IMR-90 (cell line): ENCODE data around the gene CFP. TPM values are rescaled to one million over a fixed set of nuclear protein-coding genes. Genes with fewer than 3 reads are reported as not detected.
A peak's percentile ranks its signal among the peaks of the same experiment; 100 is the strongest.

Experiments
- ATAC-seq: fragments of 200-7000 bp; cut with Tn5 transposase; 2 replicates; pipeline ENCODE4 v1.9.1; 2020; ENCODE audit warnings: low read depth, mild to moderate bottlenecking, moderate library complexity
- Bru-seq: library from RNA; stranded (reverse); fragments of 400-500 nt; gene quantifications from one replicate; lab custom pipeline; 2021; lab: Mats Ljungman, UMichigan
- BruChase-seq, 2 experiments: library from RNA; stranded (reverse); fragments of 400-500 nt; gene quantifications; one replicate each; lab custom pipeline; 2021; lab: Mats Ljungman, UMichigan
- BruUV-seq: library from RNA; stranded (reverse); fragments of 400-500 nt; replicated peaks from 2 replicates; lab custom pipeline; 2021; lab: Mats Ljungman, UMichigan
- CTCF ChIA-PET: fragments of 300-600 bp; formaldehyde crosslinking; extraction: SDS; loops from one replicate; lab custom pipeline; 2021; ENCODE audit warnings: antibody characterized with exemption; lab: Yijun Ruan, JAX
- POLR2A ChIA-PET: fragments of 300-600 bp; sonication (Branson Sonifier 250); formaldehyde crosslinking; loops from one replicate; lab custom pipeline; 2022; ENCODE audit warnings: antibody characterized with exemption; ENCODE audit not compliant: unreplicated experiment; lab: Charles Lee
- DNase-seq: peaks from one replicate; pipeline ENCODE4 v3.0.0; 2013
- H2AFZ ChIP-seq: replicated peaks from 2 replicates; pipeline ENCODE3; 2013; ENCODE audit warnings: low read length, mild to moderate bottlenecking; ENCODE audit not compliant: poor library complexity
- H2AK5ac ChIP-seq: 2 replicates; pipeline ENCODE4 v1.6.1; 2013; ENCODE audit warnings: low read depth, low read length, inconsistent platforms
- H2AK9ac ChIP-seq: replicated peaks from 2 replicates; pipeline ENCODE3; 2013; ENCODE audit warnings: mild to moderate bottlenecking, low read depth, low read length, moderate library complexity; ENCODE audit not compliant: poor library complexity
- H2BK120ac ChIP-seq: 2 replicates; pipeline ENCODE4 v1.6.1; 2013; ENCODE audit warnings: low read depth, low read length, inconsistent platforms
- H2BK15ac ChIP-seq: 3 replicates; pipeline ENCODE4 v1.6.1; 2013; ENCODE audit warnings: low read depth, low read length, inconsistent platforms
- H2BK20ac ChIP-seq: 2 replicates; pipeline ENCODE4 v1.6.1; 2013; ENCODE audit warnings: low read depth, mild to moderate bottlenecking, inconsistent platforms, low read length, moderate library complexity
- H2BK5ac ChIP-seq: 2 replicates; pipeline ENCODE4 v1.6.1; 2013; ENCODE audit warnings: mild to moderate bottlenecking, low read depth, low read length, inconsistent platforms; ENCODE audit not compliant: poor library complexity, severe bottlenecking
- H3K14ac ChIP-seq: replicated peaks from 2 replicates; pipeline ENCODE4 v1.6.1; 2013; ENCODE audit warnings: low read depth, low read length, inconsistent platforms
- H3K18ac ChIP-seq: 2 replicates; pipeline ENCODE4 v1.6.1; 2013; ENCODE audit warnings: low read depth, low read length, control low read depth
- H3K23ac ChIP-seq: 2 replicates; pipeline ENCODE4 v1.6.1; 2013; ENCODE audit warnings: low read depth, low read length, inconsistent platforms
- H3K27ac ChIP-seq: 2 replicates; pipeline ENCODE4 v1.5.1; 2013; ENCODE audit warnings: mild to moderate bottlenecking, control low read depth, low read length; ENCODE audit not compliant: insufficient read depth
- H3K27me3 ChIP-seq: 2 replicates; pipeline ENCODE4 v1.6.1; 2013; ENCODE audit warnings: low read length; ENCODE audit not compliant: control insufficient read depth, insufficient read depth
- H3K36me3 ChIP-seq: 2 replicates; pipeline ENCODE4 v1.6.1; 2013; ENCODE audit warnings: low read length, mixed read lengths; ENCODE audit not compliant: control insufficient read depth, insufficient read depth
- H3K4ac ChIP-seq: 2 replicates; pipeline ENCODE4 v1.6.1; 2013; ENCODE audit warnings: low read depth, low read length, inconsistent platforms
- H3K4me1 ChIP-seq: 2 replicates; pipeline ENCODE4 v1.6.1; 2013; ENCODE audit warnings: low read length, mixed read lengths; ENCODE audit not compliant: control insufficient read depth, insufficient read depth
- H3K4me2 ChIP-seq: 2 replicates; pipeline ENCODE4 v1.6.1; 2013; ENCODE audit warnings: low read depth, mild to moderate bottlenecking, control low read depth, low read length, moderate library complexity
- H3K4me3 ChIP-seq: 2 replicates; pipeline ENCODE4 v1.5.1; 2013; ENCODE audit warnings: low read depth, mild to moderate bottlenecking, control low read depth, low read length, moderate library complexity; ENCODE audit not compliant: insufficient read depth
- H3K56ac ChIP-seq: 2 replicates; pipeline ENCODE4 v1.6.1; 2013; ENCODE audit warnings: low read length, inconsistent platforms; ENCODE audit not compliant: insufficient read depth; ENCODE audit errors: extremely low read depth
- H3K79me1 ChIP-seq, 2 experiments: 2 replicates each; pipeline ENCODE4 v1.6.1; 2013; ENCODE audit warnings: low read length in 2 of 2, inconsistent platforms in 1 of 2, low read depth in 1 of 2
- H3K9ac ChIP-seq: 2 replicates; pipeline ENCODE4 v1.6.1; 2013; ENCODE audit warnings: low read depth, low read length, control low read depth
- H3K9me1 ChIP-seq: 2 replicates; pipeline ENCODE4 v1.6.1; 2013; ENCODE audit warnings: low read length, inconsistent platforms; ENCODE audit not compliant: insufficient read depth
- H3K9me3 ChIP-seq: 2 replicates; pipeline ENCODE4 v1.6.1; 2013; ENCODE audit warnings: low read length; ENCODE audit not compliant: control insufficient read depth, insufficient read depth
- H4K20me1 ChIP-seq: 2 replicates; pipeline ENCODE4 v1.6.1; 2013; ENCODE audit warnings: low read length, inconsistent platforms; ENCODE audit not compliant: insufficient read depth
- H4K5ac ChIP-seq: 2 replicates; pipeline ENCODE4 v1.6.1; 2013; ENCODE audit warnings: mild to moderate bottlenecking, low read depth, low read length, control low read depth
- H4K8ac ChIP-seq, 2 experiments: 2 replicates each; pipeline ENCODE4 v1.6.1; 2013; ENCODE audit warnings: low read depth in 2 of 2, low read length in 2 of 2, control low read depth in 1 of 2, inconsistent platforms in 1 of 2
- H4K91ac ChIP-seq: 2 replicates; pipeline ENCODE4 v1.6.1; 2013; ENCODE audit warnings: low read depth, low read length, inconsistent platforms; ENCODE audit not compliant: insufficient read depth
- BHLHE40 ChIP-seq: fragments of 150-350 bp; IDR thresholded peaks from 2 replicates; pipeline ENCODE4 v1.6.1; 2016; ENCODE audit warnings: mild to moderate bottlenecking, low read depth, low read length
- CEBPB ChIP-seq: IDR thresholded peaks from 2 replicates; pipeline ENCODE4 v1.6.1; 2012; ENCODE audit warnings: low read depth, low read length, improper control_type of control experiment
- CHD1 ChIP-seq: IDR thresholded peaks from 2 replicates; pipeline ENCODE4 v1.6.1; 2012; ENCODE audit warnings: low read depth, low read length, improper control_type of control experiment
- CTCF ChIP-seq: conservative IDR thresholded peaks from 2 replicates; pipeline ENCODE4 v1.5.1; 2012; ENCODE audit warnings: mild to moderate bottlenecking, low read depth, low read length, improper control_type of control experiment
- ELK1 ChIP-seq: fragments of 150-350 bp; IDR thresholded peaks from 2 replicates; pipeline ENCODE4 v1.6.1; 2016; ENCODE audit warnings: low read depth, mild to moderate bottlenecking, low read length, moderate library complexity, borderline replicate concordance
- MXI1 ChIP-seq: IDR thresholded peaks from 2 replicates; pipeline ENCODE4 v1.6.1; 2012; ENCODE audit warnings: low read depth, mild to moderate bottlenecking, low read length, moderate library complexity, borderline replicate concordance
- POLR2A ChIP-seq: IDR thresholded peaks from 2 replicates; pipeline ENCODE4 v1.6.1; 2012; ENCODE audit warnings: mild to moderate bottlenecking, low read depth, low read length
- RAD21 ChIP-seq: IDR thresholded peaks from 2 replicates; pipeline ENCODE4 v1.6.1; 2012; ENCODE audit warnings: low read length, improper control_type of control experiment
- RFX5 ChIP-seq: IDR thresholded peaks from 2 replicates; pipeline ENCODE4 v1.8.0; 2012; ENCODE audit warnings: low read depth, mild to moderate bottlenecking, low read length, moderate library complexity
- WGBS, 2 experiments: methylation state at CpG; one replicate each; pipeline versions ENCODE4 v1.1.5 to v1.1.7; 2013; ENCODE audit warnings: missing lambda C conversion rate in 2 of 2; ENCODE audit not compliant: insufficient read length in 1 of 2; ENCODE audit errors: extremely low coverage in 2 of 2; 5-methylcytosine and 5-hydroxymethylcytosine counted together
- dilution Hi-C: fragments of 300-500 bp; cut with HindIII; formaldehyde crosslinking; loops from one replicate; pipeline ENCODE4 v1.14.3; 2018; ENCODE audit warnings: low sequenced_read_pairs; ENCODE audit not compliant: unreplicated experiment
- in situ Hi-C: fragments of 300-500 bp; cut with MboI; formaldehyde crosslinking; loops from 3 replicates; pipeline ENCODE4 v1.14.3; 2019; ENCODE audit warnings: low sequenced_read_pairs, inconsistent platforms, mixed read lengths
- intact Hi-C: fragments of 100-400 bp; cut with micrococcal nuclease; formaldehyde crosslinking; loops from 2 replicates; pipeline ENCODE4 v1.10.0; 2022
- long read RNA-seq: library from polyadenylated mRNA; unstranded; transcript quantifications from one replicate; pipeline ENCODE4 v2.0.0, GENCODE V29; 2021; ENCODE audit not compliant: unreplicated experiment
- polyA plus RNA-seq, 3 experiments: library from polyadenylated mRNA; depleted of rRNA; stranded (reverse); fragments of >200 nt; gene quantifications; 2 replicates each; pipeline ENCODE4 v1.2.3, GENCODE V29; 2012; ENCODE audit warnings: low replicate concordance in 1 of 3
- total RNA-seq: library from RNA; depleted of rRNA; stranded (reverse); fragments of >200 nt; gene quantifications from 2 replicates; pipeline ENCODE4 v1.2.3, GENCODE V29; 2012; rRNA removed
- TF ChIP-seq, protein P1 (sequence below): fragments of 150-350 bp; IDR thresholded peaks from 2 replicates; pipeline ENCODE4 v1.6.1; 2017; ENCODE audit warnings: mild to moderate bottlenecking, antibody characterized with exemption, low read length, low read depth

Gene CFP
- total RNA-seq (under 0.01 TPM in 2 replicates), polyA plus RNA-seq (2012; rRNA removed) (0.14 and 0.16 TPM in 2 replicates), Bru-seq, nascent RNA (percentile 43 among the genes with signal in this experiment), BruChase-seq, experiment 1, labeled RNA remaining after a 6-hour chase (percentile 33 among the genes with signal in this experiment), BruChase-seq, experiment 2, labeled RNA remaining after a 2-hour chase (percentile 44 among the genes with signal in this experiment)
- 0.08 TPM in 1 of 2 replicates, not detected in the other for polyA plus RNA-seq (2012; cell fraction: cytosol; rRNA removed)
- 1.4 and 1.8 TPM in 2 replicates for polyA plus RNA-seq (2012; cell fraction: nucleus; rRNA removed; ENCODE audit: low replicate concordance)
- long read RNA-seq = 0 reads

GRCh38 chrX:47629419-47630200, at the start of gene CFP:
TSS of gene CFP (minus strand) at chrX:47629930. CDS start at chrX:47629844, 86 bp downstream.
- Histone ChIP-seq H3K4me1 (no peaks in the 10 kb centered on the region), H2BK15ac (no peak within 1 kb of the TSS), H4K91ac (no peak within 1 kb of the TSS), H3K4ac (no peak within 1 kb of the TSS), H2BK20ac (no peak within 1 kb of the TSS), H3K56ac (no peak within 1 kb of the TSS), H3K9me1 (no peaks in the 10 kb centered on the region), H4K5ac (no peak within 1 kb of the TSS), H3K14ac (no peak within 1 kb of the TSS), H3K27ac (no peak within 1 kb of the TSS), H3K36me3 (peaks cover 4% of the 10 kb centered on the region; the same call in 1 of the 2 replicates), H3K23ac (no peak within 1 kb of the TSS), H2BK5ac (no peak within 1 kb of the TSS), H3K18ac (no peak within 1 kb of the TSS), H2AFZ (no peak within 1 kb of the TSS), H2BK120ac (no peak within 1 kb of the TSS), H4K8ac (no peak within 1 kb of the TSS), H2AK5ac (no peak within 1 kb of the TSS), H3K4me3 (no peak within 1 kb of the TSS), H3K79me1 (no peaks in the 10 kb centered on the region), H3K9ac (no peak within 1 kb of the TSS), H2AK9ac (peak within 1 kb of the TSS; percentile 55), H4K20me1 (no peaks in the 10 kb centered on the region; the same call in 1 of the 2 replicates), H3K27me3 (no peaks in the 10 kb centered on the region; the same call in 1 of the 2 replicates), H3K9me3 (no peaks in the 10 kb centered on the region), H3K4me2 (no peak within 1 kb of the TSS)
- WGBS, 2 experiments = no CpG with 5 or more reads among the region's 14 CpGs
- BruUV-seq = no TSS peak
- in situ Hi-C loops (loop anchor here (25.0 kb wide), 1 partner anchor 417 kb away; the partner anchor contains the start of gene CDK16), dilution Hi-C loops (no loop called here), intact Hi-C loops (no loop called here)
- DNase-seq = no peak
- TF ChIP-seq, protein P1, sequence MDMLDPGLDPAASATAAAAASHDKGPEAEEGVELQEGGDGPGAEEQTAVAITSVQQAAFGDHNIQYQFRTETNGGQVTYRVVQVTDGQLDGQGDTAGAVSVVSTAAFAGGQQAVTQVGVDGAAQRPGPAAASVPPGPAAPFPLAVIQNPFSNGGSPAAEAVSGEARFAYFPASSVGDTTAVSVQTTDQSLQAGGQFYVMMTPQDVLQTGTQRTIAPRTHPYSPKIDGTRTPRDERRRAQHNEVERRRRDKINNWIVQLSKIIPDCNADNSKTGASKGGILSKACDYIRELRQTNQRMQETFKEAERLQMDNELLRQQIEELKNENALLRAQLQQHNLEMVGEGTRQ = no peak
- TF ChIP-seq POLR2A = no peak
- no peak for TF ChIP-seq BHLHE40
- TF ChIP-seq MXI1 = no peak
- TF ChIP-seq RFX5 = no peak
- no peak for TF ChIP-seq RAD21
- TF ChIP-seq CHD1 = no peak
- TF ChIP-seq ELK1 = no peak
- no peak for TF ChIP-seq CTCF
- TF ChIP-seq CEBPB = no peak
- no peak for ATAC-seq
- POLR2A ChIA-PET = interaction anchor here (0.9 kb wide), 1 partner anchor 11 kb away, joined by 3 read pairs; no protein-coding TSS in a partner anchor
- CTCF ChIA-PET = interaction anchor here (0.6 kb wide), 1 partner anchor 12 kb away, joined by 3 read pairs; no protein-coding TSS in a partner anchor
